GM19438 (cell line): ENCODE data around the gene THSD4.
"Not testable (repeated sequence)": the region's sequence is repeated elsewhere in the genome, so short reads cannot be mapped to it uniquely, and the experiment has no call there.

Source experiments
- ATAC-seq: cut with Tn5 transposase; IDR thresholded peaks from one replicate; pipeline ENCODE4 v1.9.1; 2021; ENCODE audit warnings: low read depth; ENCODE audit not compliant: unreplicated experiment

The THSD4 gene

DNA sequence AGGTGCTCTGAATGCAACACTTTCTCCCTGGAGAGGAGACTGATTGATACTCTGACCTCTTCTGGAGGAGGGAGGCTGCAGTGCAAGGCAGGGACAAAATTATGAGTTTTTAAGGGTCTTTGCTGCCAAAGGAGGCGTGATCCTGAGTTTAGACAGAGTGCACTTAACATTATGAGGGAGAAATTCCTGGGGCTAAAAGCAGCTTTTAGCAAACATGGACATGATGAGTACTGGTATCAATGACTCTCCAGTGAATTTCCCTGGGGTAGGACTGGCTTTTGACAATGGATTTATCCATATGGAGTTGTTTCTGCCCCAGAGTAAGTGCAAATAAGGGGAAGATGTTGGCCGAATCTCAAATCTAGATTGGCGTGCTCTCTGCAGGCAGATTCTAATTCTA lies 133.1 kb downstream of the THSD4 start:
- no peak for ATAC-seq

DNA sequence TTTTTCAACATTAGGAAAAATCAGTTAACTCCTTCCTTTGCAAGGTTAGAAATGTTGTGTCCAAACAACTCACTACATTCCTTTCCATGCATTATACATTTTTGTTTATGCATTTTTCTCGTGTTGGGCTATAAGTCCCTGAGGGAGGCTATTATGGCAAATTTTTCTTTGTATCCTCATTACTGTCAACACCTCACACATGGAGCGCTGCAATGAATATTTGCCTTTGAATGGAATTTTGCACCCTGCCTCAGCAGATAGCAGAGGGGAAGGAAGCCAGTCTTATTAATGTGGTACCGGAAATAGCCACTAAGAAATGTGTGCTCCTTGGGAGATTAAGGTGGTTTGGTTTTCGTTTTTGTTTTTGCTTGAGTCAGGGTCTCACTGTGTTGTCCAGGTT lies 134.7 kb downstream of the THSD4 start:
- no peak for ATAC-seq

DNA sequence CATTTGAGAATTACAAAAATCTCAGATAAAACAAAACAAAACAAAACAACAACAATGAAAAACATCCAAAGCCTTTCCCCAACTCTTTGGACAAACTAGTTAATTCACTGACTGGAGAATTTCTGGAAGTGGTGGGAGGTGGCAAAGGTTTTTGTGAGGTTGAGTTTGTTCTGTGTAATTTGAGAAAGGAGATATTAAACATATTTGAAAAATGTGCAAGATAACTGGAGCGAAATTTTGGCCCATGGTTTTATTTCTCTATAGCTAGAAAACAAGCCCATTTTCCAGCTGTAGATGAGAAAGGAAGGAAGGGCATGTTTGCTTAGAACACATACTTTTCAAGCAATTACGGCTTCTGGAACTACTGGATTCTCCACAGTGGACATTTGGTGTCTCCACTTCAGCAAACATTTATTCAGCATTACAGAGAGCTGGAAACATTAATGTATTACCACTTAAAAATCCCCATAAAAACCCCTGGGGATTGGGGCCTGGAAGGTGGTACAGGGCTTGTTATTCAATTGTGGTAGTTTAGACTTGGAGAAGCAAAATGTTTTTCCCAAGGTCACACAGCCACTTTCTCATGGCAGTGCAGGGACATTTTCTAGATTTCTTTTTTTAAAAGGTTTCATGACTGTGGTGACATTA lies 135.8 kb downstream of the THSD4 start:
- no peak for ATAC-seq

- no peak for ATAC-seq
Measured at GRCh38 chr15:71251584-71252043, 136.3 kb downstream of the THSD4 start.

DNA sequence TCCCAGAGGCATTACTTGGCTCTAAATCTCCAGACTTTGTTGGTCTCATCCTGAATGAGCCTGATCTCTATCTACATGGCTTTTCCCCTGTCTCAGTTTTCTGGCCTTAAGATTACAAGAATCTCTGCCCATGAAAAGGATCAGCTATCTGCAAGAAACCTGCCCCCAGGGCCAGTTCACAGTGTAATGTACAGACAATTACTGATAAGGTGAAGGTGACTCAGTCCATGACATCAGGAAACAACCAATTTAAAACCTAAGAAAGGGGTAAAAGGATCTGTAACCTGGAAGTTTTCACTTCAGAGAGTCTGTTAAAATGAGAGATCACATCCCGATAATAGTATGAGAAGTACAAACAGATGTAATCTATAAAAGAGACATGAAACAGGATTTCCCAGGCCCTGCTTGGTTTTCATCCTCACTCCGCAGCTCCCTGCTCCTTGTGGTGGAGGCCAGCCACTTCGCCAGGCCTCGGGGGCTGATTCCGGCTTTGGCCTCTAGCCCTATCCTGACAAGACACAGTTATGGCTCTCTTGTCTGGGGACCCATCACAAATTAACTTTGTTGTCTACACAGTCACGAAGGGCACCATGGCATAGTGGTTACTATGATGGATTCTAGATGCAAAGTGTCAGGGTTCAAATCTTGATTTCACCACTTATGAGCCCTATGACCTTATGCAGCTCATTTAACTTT lies 136.9 kb downstream of the THSD4 start:
- ATAC-seq: no peak

- ATAC-seq: no peak
Measured at GRCh38 chr15:71252740-71253047, 137.4 kb downstream of the THSD4 start.

DNA sequence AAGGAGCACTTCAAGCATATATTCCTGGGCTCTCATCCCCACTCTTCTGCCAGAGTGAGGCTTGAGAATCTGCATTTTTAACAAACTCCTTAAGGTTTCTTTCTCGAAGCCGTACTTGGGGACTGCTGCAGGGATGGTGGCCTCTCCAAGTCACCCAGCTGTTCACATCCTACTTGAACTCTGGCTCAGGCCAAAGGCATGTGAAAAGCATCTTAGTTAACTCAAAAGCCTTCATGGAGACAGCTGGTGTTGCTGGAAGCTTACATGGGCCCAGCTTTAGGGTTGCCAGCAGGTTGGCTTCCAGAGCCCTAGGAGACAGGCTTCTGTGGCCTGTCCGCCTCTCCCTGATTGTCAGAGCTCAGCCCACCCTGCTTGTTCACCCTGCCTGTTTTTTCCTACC lies 139.2 kb downstream of the THSD4 start:
- ATAC-seq: no peak

GRCh38 chr15:71256934-71257664 lies 141.8 kb downstream of the THSD4 start:
- no peak for ATAC-seq

DNA sequence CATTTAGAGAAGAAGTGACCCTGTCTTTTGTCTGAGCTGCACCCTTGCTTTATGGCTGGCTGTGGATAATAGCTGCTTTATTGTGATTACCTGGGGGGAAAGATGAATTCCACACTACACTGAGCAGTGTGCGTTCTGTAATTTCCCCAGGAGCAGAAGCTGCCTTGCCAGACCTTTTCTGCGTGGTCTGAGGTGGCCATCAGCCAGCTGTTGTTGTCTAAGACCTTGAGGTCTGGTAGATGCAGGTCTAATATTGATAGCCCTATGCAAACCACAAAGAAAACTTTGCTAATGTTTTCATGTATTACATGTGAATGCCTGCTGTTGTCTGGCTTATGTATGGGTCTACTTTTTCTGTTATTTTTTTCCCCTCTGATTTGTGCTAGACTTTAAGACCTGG lies 144.6 kb downstream of the THSD4 start:
- ATAC-seq: no peak

- ATAC-seq: no peak
Measured at GRCh38 chr15:71261418-71261817, 146.1 kb downstream of the THSD4 start.

- no peak for ATAC-seq
Measured at GRCh38 chr15:71261909-71262308, 146.6 kb downstream of the THSD4 start.

- no peak for ATAC-seq
Measured at GRCh38 chr15:71262599-71262998, 147.3 kb downstream of the THSD4 start.

DNA sequence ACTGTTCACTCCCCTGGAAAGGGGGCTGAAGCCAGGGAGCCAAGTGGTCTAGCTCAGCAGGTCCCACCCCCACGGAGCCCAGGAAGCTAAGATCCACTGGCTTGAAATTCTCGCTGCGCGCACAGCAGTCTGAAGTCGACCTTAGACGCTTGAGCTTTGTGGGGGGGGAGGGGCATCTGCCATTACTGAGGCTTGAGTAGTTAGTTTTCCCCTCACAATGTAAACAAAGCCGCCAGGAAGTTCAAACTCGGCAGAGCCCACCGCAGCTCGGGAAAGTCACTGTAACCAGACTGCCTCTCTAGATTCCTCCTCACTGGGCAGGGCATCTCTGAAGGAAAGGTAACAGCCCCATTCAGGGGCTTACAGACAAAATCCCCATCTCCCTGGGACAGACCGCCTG lies 150.3 kb downstream of the THSD4 start:
- ATAC-seq: not testable (repeated sequence)

DNA sequence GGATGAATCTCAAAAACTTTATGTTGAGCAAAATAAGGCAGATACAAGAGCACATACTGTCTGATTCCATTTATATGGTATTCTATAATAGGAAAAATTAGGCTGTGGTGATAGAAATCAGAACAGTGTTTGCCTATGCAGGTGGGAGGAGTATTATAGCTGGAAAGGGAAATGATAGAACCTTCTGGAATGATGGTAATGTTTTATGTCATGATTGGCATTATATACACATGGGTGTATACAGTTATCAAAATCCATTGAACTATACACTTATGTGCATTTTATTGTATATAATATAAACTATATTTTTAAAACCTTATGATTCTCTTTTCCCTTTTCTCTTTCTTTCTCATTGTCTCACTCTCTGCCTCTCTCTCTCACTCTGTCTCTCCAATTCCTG lies 156.1 kb downstream of the THSD4 start:
- no peak for ATAC-seq

- ATAC-seq: no peak
Measured at GRCh38 chr15:71272932-71273331, 157.7 kb downstream of the THSD4 start.

GRCh38 chr15:71273731-71274447 lies 158.6 kb downstream of the THSD4 start:
- no peak for ATAC-seq

DNA sequence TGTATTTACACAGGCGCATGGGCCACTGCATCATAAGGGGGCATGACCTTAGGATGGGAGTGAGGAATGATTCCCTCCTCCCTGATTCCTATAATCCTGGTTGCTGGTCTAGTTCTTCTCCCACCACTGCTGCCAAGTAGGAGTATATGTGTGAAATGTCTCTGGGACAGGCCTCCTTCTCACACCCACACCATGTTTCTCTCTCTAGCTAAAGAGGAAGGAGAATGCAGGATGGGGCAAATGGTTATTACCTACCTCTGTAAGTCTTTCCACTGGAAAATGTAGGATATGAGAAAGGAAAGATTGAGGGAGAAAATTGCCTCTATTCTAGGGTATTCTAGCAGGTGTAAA lies 159.2 kb downstream of the THSD4 start:
- ATAC-seq: no peak

GRCh38 chr15:71275098-71275497 lies 159.8 kb downstream of the THSD4 start:
- ATAC-seq: no peak

DNA sequence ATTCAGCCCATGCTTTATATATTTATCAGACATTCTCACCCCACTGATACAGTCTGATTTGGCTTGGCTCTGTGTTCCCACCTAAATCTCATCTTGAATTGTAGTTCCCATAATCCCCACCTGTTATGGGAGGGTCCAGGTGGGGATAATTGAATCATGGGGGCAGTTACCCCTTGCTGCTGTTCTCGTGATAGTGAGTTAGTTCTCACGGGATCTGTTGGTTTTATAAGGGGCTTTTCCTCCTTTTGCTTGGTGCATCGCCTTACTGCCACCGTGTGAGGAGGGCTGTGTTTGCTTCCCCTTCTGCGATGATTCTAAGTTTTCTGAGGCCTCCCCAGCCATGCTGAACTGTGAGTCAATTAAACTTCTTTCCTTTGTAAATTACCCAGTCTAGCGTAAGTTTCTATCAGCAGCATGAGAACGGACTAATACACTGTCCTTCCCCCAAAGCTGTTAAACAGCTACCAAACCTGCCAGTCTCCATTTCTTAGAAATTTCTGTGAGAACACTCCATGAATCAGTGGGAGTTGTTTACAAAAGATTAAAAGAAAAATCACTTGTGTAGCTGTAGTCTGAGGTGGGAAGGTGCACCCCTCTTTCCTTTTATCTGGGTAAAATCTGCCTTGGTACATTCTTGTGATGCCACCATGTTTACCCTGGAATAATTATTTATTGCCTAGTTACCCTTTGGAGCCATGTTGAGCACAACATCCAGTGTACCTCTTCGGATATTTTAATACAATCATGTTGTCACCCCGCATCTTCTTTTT lies 160.5 kb downstream of the THSD4 start:
- no peak for ATAC-seq

GRCh38 chr15:71276336-71276665 lies 161.0 kb downstream of the THSD4 start:
- ATAC-seq: no peak
